Activated CD4-positive, CD25-positive, alpha-beta regulatory T cell (primary cell): ENCODE data around the gene AHCYL1.

Source experiments
- DNase-seq, 4 experiments: peaks; one replicate each; lab custom pipeline; 2025; lab: John Stamatoyannopoulos, UW

The AHCYL1 gene

DNA sequence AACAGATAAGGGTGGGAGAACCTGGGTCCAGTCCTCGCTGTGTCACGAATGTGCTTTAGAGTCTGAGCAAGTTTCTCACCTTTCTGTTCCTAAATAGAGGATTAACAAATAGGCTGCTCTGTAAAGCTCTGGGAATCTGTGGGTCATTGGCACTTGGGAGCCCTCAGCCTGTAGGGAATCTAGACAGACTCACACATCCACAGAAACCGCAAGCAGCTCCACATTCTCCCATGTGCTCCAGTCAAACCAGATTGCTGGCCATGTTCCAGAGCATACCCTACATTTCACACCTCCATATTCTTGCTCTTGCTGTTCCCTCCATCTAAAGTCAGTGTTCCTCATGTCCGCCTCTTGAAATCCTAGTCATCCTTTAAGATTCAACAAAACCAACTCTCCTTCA is 7.8 kb upstream of the AHCYL1 start:
- no peak for DNase-seq

DNA sequence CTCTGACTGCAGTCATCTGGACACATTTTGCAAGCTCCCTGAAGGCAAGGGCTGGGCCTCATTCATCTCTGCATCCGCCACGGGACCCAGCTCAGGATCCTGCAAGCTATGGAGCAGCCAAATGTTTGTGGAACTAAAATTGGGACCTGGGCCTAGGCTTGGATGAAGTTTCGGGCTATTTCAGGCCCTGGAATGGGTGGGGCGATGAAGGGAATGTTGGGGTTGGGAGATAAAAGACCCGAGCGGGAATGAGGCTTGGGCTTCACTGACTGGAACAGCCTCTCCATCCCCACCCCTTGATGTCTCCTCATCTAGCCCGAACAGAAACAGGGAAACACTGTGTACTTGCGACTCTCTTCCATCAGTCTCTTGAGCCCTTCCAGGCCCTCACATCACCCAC is 7.3 kb upstream of the AHCYL1 start:
- no peak for DNase-seq

DNA sequence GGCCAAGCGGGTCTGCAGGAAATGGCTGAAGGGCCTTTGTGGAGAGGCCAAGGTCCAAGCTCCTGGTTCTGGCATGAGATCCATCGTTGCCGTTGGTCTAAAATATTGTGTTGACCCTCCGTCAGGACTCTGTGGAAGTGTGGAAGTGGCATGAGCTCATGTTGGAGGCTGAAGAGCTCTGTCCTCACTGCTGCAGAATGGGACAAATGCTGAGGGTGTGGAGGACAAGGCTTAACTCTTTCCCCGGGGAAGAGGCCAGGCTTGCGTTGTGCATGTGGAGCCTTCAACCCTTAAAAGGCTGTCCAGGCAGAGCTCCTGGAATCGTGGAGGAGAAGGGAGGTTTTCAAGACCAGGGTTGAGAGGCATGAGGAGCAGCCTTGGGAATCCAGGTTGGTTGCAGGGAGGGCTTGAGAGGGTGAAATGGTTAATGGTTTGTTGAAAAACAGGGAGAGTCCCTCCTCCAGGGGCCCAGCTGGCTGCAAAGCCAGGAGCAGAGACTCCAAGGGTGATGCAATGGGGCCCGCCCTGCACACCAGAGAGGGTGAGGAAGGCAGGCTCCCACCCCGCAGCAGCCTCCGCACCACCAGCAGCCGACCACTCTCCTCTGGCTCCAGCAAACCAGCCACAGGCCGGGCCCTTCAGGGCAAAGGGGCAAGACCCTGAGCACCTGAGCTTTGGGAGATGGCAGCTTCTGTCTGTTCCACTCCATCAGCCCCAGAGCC is 6.7 kb upstream of the AHCYL1 start:
- DNase-seq, result no peak

DNA sequence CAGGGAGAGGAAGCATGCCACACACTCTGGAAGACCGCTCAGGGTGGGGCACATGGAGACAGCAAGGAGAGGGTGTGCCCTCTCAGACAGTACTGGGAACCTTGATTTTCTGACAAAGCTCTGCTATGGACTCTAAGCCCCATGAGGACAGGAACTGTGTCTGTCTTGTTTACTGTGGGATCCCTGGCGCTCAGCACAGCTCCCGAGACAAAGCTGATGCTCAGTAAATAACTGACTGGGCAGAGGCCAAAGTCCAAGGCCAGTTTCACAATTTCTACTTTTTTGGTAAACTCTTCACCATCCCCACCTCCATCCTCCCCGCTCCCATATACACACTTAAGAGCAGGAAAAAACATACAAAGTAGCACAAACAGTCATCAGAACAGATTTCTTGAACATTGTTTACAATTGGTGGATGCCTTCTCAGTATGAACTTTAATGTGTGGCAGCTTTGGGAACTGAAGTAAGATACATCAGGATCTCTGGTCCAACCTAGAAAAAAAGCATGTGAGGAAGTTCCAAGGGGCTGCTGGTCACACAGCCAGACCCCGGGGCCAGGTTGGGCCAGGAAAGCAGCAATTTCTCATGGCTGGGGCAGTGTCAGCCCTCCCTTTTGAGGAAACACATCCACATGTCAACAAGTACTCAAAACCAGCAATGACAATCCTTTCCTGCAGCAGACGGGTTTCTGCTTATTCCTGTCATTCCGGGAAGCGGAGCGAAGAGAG is 5.6 kb upstream of the AHCYL1 start:
- no peak for DNase-seq

DNA sequence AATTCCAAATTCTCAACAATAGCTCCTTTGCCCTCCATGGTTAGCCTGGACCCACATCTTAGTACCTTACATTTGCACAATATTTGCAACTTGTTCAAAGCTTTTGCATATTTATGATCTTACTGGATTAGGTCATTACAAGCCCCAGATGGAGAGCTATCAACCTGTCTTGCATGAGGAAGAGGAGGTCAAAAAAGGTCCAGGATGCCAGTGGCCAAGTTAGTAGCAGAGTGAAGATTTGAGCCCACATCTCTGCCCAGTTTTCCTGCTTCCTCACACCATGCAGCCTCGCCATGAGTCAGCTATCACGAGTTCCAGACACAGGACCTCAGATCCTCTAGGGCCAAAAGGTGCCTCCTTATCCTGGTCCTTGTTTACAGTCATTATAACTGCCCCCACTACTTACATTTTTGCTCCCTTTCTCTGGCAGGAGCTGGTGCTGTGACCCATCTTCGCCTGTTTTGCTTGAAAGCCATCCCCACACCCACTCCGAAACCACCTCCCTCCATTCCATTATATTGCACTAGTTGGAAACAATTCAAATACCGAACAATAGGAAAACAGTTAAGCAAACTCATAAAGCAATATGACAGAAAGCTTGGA is 5.0 kb upstream of the AHCYL1 start:
- DNase-seq, result no peak

DNA sequence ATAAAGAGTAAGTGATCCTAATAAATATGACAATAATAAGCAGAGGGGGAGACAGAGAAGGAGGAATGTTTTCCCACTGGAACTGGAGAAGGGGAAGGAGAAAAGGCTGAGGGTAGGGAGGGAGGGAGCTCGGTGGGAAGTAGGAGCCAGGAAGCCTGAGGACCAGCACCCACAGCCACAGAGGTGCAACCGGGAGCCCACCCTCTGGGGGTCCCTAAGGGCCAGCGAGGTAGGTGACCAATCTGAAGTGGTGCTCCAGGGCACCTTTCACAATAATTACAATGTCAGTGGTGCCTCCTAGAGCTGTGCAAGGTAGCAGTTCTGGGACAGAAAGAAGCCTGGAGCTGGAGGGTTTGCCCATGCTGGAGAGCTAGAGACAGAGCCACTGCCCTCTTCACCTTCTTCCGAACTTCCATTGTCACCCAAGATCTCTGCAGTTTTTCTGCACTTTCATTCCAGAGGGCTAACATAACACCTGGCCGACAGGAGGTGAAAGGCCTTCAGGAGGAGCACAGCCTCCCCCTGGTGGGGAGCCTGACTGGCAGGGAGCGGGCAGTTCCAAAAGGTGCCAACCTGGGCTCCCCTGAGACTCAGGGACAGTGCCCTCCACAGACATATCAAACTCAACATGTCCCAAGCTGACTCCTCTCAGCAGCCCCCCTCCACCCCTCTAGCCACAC is 4.1 kb upstream of the AHCYL1 start:
- DNase-seq, result no peak

DNA sequence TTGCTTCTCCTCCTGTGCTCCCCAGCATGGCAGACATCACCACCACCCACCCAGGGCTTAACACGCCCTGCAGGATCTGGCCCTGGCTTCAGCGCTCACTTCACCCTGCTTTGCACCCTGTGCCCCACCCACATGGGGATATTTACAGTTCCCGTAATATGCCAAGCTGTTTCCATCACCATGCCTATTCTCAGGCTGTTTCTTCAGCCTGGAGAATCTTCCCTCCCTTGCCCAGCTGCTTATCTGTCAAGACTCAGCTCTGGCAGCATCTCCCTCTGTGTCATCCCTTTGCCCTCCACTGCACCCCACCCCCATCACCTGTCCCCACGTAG is 3.6 kb upstream of the AHCYL1 start:
- no peak for DNase-seq

DNA sequence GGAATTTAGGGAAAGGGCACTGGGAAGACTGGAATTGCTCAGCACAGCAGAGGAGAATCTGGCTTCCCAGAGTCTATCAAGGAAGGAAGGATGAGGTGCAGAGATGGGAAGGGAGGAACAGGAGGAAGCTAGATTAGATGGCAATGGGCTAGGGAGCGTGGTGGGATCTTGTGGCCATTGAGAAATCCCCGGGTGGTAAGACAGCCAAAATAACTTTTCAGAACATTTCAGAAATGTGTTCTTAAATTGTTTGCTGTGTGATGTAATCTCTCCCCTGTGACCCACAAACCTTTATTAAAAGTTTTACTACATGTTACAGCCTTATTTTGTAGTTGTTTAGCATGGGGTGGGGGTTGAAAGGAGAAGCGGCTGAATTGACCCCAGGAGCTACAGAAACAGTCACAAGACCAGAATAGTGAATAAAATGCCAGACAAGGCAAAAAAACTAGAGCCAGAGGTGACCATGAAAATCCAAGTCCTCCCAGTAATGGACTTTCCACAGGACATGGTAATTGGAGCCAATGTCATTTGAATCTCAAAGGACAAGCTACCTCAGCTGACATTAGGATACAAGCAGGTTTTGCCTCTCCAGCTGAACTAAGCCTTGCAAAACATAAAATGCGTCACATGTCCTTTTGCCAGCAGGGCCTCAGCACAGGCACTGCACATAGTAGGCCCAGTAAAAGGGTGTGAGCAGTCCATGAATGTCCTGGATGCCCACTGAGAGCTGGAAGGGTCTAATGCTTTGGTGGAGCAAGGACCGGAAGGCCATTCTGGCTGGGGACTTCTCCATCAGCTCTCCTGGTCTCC is 980 bp upstream of the AHCYL1 start:
- DNase-seq, result no peak

DNA sequence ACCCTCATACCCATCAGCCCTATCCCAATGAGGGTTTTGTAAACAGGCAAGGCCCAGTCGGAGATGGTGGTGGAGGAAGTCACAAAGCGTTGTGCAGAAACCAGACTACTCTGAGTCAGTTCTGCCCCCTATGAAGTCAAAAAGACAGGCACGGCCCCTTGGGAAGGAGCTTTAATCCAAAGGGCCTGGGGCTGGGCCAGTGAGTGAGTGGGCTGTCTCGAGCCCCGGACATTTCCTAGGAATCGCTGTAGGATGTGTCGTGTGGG is 442 bp upstream of the AHCYL1 start:
- no peak for DNase-seq

DNA sequence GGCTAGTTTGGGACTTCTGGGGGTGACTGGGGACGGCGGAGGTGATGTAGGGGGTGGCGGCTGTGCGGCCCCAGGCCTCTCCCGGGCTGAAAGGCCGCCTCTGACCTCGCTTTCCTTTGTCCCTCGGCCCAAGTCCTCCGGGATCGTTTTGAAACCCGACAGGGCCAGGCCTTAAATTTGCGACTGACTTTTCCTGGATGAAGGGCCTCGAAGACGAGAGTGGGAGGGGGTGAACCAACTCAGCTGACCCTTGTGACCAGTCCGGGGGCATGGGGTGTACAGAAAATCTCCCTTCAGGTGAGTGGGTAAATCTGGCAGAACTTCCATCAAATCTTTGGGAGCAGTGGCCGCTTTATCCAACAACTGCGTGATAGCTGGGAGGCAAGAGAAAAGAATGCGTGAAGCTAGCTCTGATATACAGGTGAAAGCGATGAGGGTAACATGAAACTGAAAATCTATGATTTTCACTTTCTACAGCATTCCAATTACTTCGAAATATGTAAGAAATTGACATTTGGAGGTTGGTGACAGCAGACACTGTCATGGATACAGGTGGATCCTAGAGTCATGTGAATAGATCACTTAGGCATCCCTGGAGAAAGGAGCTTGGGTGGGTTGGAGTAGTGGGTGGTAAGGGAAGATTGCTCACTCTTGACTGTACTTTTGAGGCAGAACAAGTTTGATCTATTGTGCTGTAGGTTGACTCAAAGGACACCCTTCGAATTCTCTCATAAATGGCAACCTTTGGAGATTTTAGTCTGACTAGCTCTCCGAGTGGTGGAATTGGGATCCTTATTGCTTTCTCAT is 885 bp downstream of the AHCYL1 start:
- DNase-seq, result no peak

DNA sequence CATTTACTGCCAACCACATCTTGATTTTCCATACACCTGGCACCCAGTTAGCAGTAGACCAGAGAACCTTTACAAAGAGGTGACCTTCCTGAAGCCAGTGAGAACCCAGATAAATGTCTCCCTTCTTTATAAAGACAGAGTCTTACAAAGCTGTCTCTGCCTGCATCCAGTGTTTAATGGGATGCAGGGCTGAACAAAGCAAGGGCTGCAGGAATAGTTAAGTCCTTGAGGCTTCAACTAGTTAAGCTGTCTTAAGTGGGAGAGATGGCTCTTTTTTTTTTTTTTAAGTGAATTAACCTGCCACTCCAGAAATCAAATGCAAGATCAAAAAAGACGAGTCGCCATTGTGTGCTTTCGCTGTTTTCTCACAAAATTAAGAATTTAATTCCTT is 1.5 kb downstream of the AHCYL1 start:
- no peak for DNase-seq

DNA sequence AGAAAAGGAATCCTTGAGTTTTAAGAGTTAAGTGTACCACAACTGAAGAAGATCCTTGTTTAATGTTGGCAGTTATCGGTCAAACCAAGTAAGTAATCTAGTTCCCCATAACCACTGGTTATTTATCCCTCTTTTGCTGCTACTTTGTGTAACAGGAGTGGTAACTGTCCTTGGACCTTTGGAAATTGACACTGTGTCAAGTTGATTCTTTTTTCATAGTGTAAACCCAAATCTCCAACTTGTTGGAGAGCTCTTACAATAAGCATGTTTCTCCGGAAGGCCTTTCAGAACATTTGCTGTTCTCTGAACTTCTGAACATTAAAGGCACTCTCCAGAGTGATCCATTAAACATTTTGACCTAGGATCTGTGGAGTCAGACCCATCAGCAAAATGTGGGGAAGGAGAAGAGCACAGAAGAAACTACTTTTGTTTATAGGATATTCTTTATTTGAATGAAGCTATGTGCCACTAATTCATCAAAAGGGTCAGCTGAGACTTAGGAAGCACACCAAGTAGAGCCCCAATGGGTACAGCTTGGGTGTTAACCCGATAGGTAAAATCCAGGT is 3.9 kb downstream of the AHCYL1 start:
- DNase-seq, result no peak

DNA sequence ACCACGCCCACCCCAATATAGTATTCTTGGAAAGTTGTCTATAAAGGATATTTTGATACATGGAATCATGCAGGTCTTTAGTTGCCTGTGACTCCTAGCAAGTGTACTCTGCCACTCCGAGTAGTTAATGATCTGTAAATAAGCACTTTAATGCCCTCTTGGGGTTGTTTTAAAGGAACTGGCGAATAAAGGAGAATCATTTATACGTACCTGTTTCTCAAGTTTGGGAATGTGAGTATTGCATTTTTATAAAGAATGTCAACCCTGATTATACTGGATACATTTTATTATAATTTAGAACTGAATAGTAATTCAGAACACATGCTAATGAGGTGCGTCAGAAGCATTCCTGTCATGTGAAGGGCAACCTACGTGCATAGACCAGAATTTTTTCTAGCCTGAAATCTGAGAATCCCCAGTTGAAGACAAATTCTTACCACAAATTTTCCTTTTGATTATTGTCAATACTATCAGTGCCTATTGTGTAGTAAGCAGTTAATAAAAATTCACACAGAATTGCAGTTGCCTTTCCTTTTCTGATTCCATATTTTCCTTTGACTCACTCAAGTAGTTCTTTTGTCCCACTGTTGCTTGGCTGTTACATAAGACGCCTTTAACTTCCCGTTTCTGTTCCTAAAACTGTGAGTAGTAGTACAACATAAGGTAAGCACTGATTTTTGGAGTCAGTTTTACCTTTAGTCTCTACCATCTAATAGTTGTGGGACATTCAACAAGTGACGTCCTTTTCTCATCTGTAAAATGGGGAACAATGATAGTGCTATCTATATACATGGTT is 5.1 kb downstream of the AHCYL1 start:
- no peak for DNase-seq

DNA sequence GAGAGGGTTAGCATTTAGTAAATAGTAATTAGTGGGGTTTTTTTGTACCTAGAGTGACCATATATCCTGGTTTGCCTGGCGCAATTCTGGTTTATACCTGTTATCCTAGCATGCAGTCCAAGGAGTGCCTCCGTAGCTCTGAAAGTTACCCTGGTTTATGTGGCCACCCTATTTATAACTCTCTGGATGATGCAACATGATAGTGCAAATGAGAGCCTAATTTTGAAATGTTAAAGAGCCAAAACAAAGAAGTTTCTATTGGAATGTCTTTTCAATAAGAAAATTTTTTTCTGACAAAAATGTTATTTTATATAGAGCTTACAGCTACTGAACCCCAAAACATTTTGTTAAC is 5.7 kb downstream of the AHCYL1 start:
- DNase-seq, result no peak

DNA sequence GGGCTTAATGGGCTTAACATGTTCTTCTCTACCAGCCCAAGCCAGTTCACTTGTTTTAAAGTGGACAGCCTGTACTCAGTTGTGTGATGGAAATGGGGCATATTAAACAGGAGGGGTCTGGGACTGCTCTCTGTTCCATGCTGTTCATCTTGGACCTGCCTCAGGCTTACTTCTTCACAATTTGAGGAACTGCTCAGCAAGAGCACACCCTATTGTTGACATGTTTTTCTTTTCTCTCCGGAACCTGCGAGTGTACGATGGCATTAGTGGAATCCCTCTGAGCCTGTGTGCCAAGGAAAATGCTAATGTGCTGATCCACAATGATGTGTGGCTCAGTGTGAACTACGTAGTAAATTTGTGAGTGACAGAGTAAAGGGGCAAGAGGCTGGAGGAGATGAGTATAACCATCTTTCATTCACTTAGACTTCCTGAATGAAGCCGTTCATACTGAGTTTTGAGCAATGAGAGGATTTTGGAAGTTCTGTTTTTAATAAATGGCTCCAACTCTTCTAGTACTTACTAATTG is 6.9 kb downstream of the AHCYL1 start:
- no peak for DNase-seq

DNA sequence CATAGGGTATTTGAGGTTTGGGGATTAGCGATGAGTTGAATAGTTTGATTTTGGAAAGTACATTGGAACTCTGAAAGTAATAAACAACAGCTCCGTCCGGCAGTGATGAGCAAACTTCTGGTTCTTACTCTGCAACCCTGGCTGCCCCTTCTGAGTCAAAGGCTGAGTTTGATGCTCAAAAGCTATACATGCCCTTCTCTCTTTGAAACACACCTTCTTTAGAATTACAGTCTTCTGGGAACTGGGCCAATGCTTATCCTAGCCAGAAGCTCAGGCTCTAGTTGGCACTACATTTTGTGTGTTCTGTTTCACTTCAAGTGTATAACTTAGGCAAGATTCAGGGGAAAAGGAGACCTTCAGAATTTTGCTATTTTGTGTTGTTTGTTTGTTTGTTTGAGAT is 9.3 kb downstream of the AHCYL1 start:
- no peak for DNase-seq

DNA sequence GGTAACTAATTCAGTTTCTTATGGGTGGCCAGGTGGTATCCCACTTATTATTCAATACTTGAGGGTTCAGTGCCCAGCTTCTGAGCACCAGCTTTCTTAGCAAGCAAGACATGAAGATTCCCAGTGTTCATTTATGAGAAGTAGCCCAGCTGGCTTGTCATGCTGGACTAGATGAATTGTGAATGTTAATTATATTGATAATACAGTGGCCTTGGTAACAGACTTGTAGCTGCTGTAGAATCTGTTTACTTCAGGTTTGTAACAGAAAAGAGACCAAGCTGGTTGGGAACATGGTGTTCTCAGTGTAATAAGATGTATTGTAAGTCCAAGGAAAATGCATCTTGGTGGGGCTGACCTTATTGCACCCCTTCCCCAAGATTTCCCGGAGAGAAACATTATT is 10.1 kb downstream of the AHCYL1 start:
- no peak for DNase-seq

DNA sequence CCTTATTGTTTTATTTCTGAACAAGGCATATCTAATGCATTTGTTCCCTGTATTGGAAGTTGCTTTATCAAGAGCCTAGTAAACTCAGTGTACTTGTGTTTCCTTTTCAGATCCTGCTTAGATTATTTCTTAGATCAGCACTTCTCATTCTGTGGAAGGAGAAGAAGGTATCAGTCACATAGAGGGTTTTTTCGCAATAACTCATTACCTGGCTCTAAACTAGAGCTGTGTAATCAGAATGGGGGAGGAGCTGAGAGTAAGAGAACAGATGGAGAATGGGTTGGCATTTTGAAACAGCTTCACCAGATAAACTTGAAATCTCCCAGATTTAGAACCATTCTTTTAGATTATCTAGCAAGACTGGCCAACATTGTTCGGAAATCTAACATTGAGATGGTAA is 11.0 kb downstream of the AHCYL1 start:
- no peak for DNase-seq

DNA sequence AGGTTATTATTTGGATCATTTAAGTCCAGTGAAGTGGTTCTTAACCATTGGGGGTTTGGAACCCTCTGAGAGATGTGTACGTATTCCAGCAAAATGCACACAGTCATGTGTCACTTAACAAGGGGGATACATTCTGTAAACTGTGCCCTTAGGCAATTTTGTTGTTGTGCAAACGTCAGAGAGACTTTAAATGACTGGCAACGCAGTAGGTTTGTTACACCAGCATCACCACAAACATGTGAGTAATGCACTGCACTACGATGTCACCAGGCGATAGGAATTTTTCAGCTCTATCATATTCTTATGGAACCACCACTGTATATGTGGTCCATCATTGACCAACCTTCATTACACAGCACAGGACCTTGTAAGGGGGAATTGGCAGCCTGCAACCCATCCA is 11.9 kb downstream of the AHCYL1 start:
- no peak for DNase-seq

DNA sequence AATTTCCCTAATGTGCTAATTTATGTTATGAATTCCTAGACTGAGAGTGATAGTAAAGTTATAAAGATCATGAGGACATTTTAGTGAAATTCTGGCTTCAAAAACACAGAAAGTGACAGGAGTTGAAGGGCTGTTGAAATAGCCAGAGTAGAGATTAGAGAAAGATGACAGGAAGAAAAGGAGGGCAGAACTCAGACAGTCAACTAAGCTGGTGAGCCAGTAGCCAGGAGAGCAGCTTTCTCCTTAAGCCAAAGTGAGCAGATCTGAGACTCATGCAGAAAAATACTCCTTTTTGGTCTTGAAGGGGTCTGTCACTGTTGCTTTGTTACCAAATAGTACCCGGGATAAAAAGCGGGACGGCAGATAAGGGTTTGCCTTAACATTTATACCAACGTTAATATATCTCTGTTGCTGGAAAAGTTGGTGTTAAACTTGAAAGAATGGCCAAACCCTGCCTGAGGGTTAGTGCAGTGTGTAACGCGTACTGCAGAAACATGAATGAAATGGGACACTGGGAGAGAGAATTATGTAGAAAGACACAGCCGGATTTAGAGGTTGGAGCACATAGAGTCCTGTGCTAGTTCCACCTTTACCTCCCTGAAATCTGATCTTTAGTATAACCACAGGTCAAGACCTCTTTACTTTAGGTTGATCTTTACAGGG is 12.8 kb downstream of the AHCYL1 start:
- no peak for DNase-seq
